Activated CD4-positive, alpha-beta T cell treated with anti-CD3 and anti-CD28 coated beads, Interleukin-2, amount 10 ng/mL, durations not matched to agents 24 days and 14 days (primary cell): ENCODE measurements around the gene AKAIN1. TPM values are rescaled to one million over a fixed set of nuclear protein-coding genes. Genes with fewer than 3 reads are reported as not detected.

Source experiments
- DNase-seq: peaks from one replicate; pipeline ENCODE4 v3.0.0; 2022
- H3K27ac Mint-ChIP-seq: one replicate; pipeline ENCODE4 v1.8.0; 2022; ENCODE audit warnings: mild to moderate bottlenecking, mixed read lengths
- H3K27me3 Mint-ChIP-seq: one replicate; pipeline ENCODE4 v1.8.0; 2022; ENCODE audit warnings: mixed read lengths
- H3K36me3 Mint-ChIP-seq: one replicate; pipeline ENCODE4 v1.8.0; 2022; ENCODE audit warnings: low read depth, mild to moderate bottlenecking, mixed read lengths
- H3K4me1 Mint-ChIP-seq: one replicate; pipeline ENCODE4 v1.8.0; 2021; ENCODE audit warnings: mixed read lengths
- H3K4me3 Mint-ChIP-seq: one replicate; pipeline ENCODE4 v1.8.0; 2022; ENCODE audit warnings: mild to moderate bottlenecking, moderate library complexity, mixed read lengths
- H3K9me3 Mint-ChIP-seq: one replicate; pipeline ENCODE4 v1.8.0; 2021; ENCODE audit warnings: mixed read lengths
- intact Hi-C: fragments of 100-400 bp; cut with micrococcal nuclease; formaldehyde crosslinking; loops from one replicate; pipeline ENCODE4 v1.15.1; 2023
- total RNA-seq: library from RNA; stranded (reverse); gene quantifications from 2 replicates; pipeline ENCODE4 v1.2.3, GENCODE V29; 2022

Gene AKAIN1
- total RNA-seq, 1 donor from 2014 or later = not detected

GRCh38 chr18:5103286-5103685 lies 93.8 kb downstream of the AKAIN1 start:
- DNase-seq = no peak
- Mint-ChIP-seq H3K27me3 (no peaks in the 10 kb centered on the region), H3K4me1 (no peaks in the 10 kb centered on the region), H3K27ac (no peak overlapping the region), H3K36me3 (no peaks in the 10 kb centered on the region), H3K9me3 (no peaks in the 10 kb centered on the region), H3K4me3 (no peak overlapping the region)
- intact Hi-C loops = no loop called here

GRCh38 chr18:5097116-5097703 lies 99.8 kb downstream of the AKAIN1 start:
- H3K36me3 Mint-ChIP-seq = no peaks in the 10 kb centered on the region
- H3K4me1 Mint-ChIP-seq = peaks cover 1% of the 10 kb centered on the region
- H3K9me3 Mint-ChIP-seq = no peaks in the 10 kb centered on the region
- no peak overlapping the region for H3K4me3 Mint-ChIP-seq
- DNase-seq = peak; percentile 23
- no peaks in the 10 kb centered on the region for H3K27me3 Mint-ChIP-seq
- H3K27ac Mint-ChIP-seq = no peak overlapping the region
- intact Hi-C loops = no loop called here

GRCh38 chr18:5095239-5095638 lies 101.8 kb downstream of the AKAIN1 start:
- Mint-ChIP-seq H3K9me3 (no peaks in the 10 kb centered on the region), H3K27me3 (no peaks in the 10 kb centered on the region), H3K36me3 (no peaks in the 10 kb centered on the region), H3K4me1 (peaks cover 1% of the 10 kb centered on the region), H3K4me3 (no peak overlapping the region), H3K27ac (no peak overlapping the region)
- intact Hi-C loops = no loop called here
- no peak for DNase-seq

GRCh38 chr18:5093902-5094301 lies 103.2 kb downstream of the AKAIN1 start:
- no peak for DNase-seq
- Mint-ChIP-seq H3K4me1 (peaks cover 1% of the 10 kb centered on the region), H3K27ac (no peak overlapping the region), H3K4me3 (no peak overlapping the region), H3K9me3 (no peaks in the 10 kb centered on the region), H3K36me3 (no peaks in the 10 kb centered on the region), H3K27me3 (no peaks in the 10 kb centered on the region)
- intact Hi-C loops = no loop called here

Other genes starting within 250 kb of the AKAIN1 start
- 19.4 and 20.4 TPM in 2 replicates for gene ZBTB14, start 98.5 kb upstream of the AKAIN1 start, total RNA-seq